K562 (cell line): ENCODE results near the gene RMC1.

Source experiments
- CTCF ChIP-seq, 3 experiments: IDR thresholded peaks in 2 of 3; conservative IDR thresholded peaks in 1 of 3; 2 replicates each; pipeline ENCODE4 v1.5.1; 2011 to 2012; ENCODE audit warnings: low read length in 3 of 3, mild to moderate bottlenecking in 3 of 3, control low read depth in 2 of 3, improper control_type of control experiment in 1 of 3, inconsistent platforms in 1 of 3, low read depth in 1 of 3, mixed read lengths in 1 of 3, moderate library complexity in 1 of 3; ENCODE audit not compliant: insufficient read depth in 2 of 3
- HNRNPK ChIP-seq: fragments of 200-400 bp; formaldehyde crosslinking; IDR thresholded peaks from one replicate; pipeline ENCODE4 v1.6.1; 2018; ENCODE audit warnings: mild to moderate bottlenecking, low read depth, low read length; ENCODE audit not compliant: poor library complexity, severe bottlenecking
- POLR2AphosphoS5 ChIP-seq: IDR thresholded peaks from 2 replicates; pipeline ENCODE4 v1.6.1; 2011; ENCODE audit warnings: mild to moderate bottlenecking, low read depth, low read length, moderate library complexity; ENCODE audit not compliant: control insufficient read depth, insufficient read depth
- RCOR1 ChIP-seq, 2 experiments: IDR thresholded peaks; 2 replicates each; pipeline ENCODE4 v1.6.1; 2012; ENCODE audit warnings: low read depth in 2 of 2, low read length in 2 of 2, borderline replicate concordance in 1 of 2, improper control_type of control experiment in 1 of 2
- TEAD4 ChIP-seq, 2 experiments: sonication (generic) in 1 of 2; formaldehyde crosslinking in 1 of 2; IDR thresholded peaks; 2 replicates each; pipeline versions ENCODE4 v1.6.1 to v1.8.0; 2012 to 2022; ENCODE audit warnings: borderline replicate concordance in 1 of 2, inconsistent platforms in 1 of 2, low read length in 1 of 2, mild to moderate bottlenecking in 1 of 2, missing genetic modification reagents in 1 of 2
- ZNF24 ChIP-seq: fragments of 450-650 bp; IDR thresholded peaks from 2 replicates; pipeline ENCODE4 v1.6.1; 2016
- ZNF274 ChIP-seq: IDR thresholded peaks from 2 replicates; pipeline ENCODE4 v1.6.1; 2011; ENCODE audit warnings: low read depth, mild to moderate bottlenecking, low read length, moderate library complexity, borderline replicate concordance
- TF ChIP-seq, protein P1 (sequence below): fragments of 450-650 bp; IDR thresholded peaks from 2 replicates; pipeline ENCODE4 v1.6.1; 2016; ENCODE audit warnings: low read depth

DNA sequence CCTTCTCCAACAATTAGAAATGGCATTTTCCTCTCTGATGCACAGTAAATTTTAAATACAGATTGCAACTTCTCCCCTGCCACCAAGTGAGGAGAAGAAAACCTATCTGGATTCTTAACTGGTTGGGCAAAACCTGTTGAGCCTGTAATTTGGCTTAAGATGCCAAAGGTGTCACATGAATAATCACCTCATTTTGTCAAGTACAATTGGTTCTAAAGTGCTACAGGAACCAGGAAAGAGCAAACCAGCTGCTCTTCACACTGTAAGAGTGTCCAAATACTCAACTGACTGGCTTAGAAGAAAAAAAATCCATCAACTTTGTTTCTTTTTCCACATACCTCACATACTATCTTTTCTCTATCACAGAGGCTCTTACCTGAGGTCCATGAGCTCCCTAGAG lies 47.6 kb downstream of the RMC1 start:
- TF ChIP-seq POLR2AphosphoS5 (no peak), RCOR1 (IDR thresholded peaks at IDR 0.05; ENCODE audit: borderline replicate concordance in 1 of 2, low read depth in 2 of 2, low read length in 2 of 2) (no peak), ZNF24 (no peak), TEAD4 (IDR thresholded peaks at IDR 0.05; ENCODE audit: low read length) (no peak), TEAD4 (CRISPR knock-in tag; IDR thresholded peaks at IDR 0.05; ENCODE audit: borderline replicate concordance) (no peak), CTCF (IDR thresholded peaks at IDR 0.05 in 2 of 3, conservative IDR thresholded peaks at IDR 0.05 in 1 of 3; ENCODE audit: insufficient read depth in 2 of 3, low read depth in 1 of 3, low read length in 3 of 3) (no peak), ZNF274 (no peak), HNRNPK (no peak)
- TF ChIP-seq, protein P1, sequence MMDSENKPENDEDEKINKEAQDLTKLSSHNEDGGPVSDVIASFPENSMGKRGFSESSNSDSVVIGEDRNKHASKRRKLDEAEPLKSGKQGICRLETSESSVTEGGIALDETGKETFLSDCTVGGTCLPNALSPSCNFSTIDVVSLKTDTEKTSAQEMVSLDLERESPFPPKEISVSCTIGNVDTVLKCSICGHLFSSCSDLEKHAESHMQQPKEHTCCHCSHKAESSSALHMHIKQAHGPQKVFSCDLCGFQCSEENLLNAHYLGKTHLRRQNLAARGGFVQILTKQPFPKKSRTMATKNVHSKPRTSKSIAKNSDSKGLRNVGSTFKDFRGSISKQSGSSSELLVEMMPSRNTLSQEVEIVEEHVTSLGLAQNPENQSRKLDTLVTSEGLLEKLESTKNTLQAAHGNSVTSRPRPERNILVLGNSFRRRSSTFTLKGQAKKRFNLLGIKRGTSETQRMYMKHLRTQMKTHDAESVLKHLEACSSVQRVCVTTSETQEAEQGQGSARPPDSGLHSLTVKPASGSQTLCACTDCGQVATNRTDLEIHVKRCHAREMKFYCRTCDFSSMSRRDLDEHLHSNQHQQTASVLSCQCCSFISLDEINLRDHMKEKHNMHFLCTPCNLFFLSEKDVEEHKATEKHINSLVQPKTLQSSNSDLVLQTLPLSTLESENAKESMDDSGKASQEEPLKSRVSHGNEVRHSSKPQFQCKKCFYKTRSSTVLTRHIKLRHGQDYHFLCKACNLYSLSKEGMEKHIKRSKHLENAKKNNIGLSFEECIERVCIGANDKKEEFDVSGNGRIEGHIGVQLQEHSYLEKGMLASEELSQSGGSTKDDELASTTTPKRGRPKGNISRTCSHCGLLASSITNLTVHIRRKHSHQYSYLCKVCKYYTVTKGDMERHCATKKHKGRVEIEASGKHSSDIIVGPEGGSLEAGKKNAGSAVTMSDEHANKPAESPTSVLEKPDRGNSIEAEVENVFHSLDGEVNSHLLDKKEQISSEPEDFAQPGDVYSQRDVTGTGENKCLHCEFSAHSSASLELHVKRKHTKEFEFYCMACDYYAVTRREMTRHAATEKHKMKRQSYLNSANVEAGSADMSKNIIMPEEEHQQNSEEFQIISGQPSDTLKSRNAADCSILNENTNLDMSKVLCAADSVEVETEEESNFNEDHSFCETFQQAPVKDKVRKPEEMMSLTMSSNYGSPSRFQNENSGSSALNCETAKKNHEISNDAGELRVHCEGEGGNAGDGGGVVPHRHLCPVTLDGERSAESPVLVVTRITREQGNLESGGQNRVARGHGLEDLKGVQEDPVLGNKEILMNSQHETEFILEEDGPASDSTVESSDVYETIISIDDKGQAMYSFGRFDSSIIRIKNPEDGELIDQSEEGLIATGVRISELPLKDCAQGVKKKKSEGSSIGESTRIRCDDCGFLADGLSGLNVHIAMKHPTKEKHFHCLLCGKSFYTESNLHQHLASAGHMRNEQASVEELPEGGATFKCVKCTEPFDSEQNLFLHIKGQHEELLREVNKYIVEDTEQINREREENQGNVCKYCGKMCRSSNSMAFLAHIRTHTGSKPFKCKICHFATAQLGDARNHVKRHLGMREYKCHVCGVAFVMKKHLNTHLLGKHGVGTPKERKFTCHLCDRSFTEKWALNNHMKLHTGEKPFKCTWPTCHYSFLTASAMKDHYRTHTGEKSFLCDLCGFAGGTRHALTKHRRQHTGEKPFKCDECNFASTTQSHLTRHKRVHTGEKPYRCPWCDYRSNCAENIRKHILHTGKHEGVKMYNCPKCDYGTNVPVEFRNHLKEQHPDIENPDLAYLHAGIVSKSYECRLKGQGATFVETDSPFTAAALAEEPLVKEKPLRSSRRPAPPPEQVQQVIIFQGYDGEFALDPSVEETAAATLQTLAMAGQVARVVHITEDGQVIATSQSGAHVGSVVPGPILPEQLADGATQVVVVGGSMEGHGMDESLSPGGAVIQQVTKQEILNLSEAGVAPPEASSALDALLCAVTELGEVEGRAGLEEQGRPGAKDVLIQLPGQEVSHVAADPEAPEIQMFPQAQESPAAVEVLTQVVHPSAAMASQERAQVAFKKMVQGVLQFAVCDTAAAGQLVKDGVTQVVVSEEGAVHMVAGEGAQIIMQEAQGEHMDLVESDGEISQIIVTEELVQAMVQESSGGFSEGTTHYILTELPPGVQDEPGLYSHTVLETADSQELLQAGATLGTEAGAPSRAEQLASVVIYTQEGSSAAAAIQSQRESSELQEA = no peak
